Neutrophil (primary cell): Measurements from ENCODE around the gene VTN.

Experiments used
- H3K27ac ChIP-seq: fragments of 200-600 bp; sonication (generic); 2 replicates; pipeline ENCODE4 v1.5.1; 2016; ENCODE audit warnings: mild to moderate bottlenecking, moderate library complexity
- H3K27me3 ChIP-seq: fragments of 200-600 bp; sonication (generic); 2 replicates; pipeline ENCODE4 v1.6.0; 2016; ENCODE audit warnings: mild to moderate bottlenecking
- H3K36me3 ChIP-seq: fragments of 200-600 bp; sonication (generic); 2 replicates; pipeline ENCODE4 v1.5.1; 2017
- H3K4me1 ChIP-seq, 2 experiments: fragments of 200-600 bp in 1 of 2; sonication (generic) in 1 of 2; 1 replicate in 1 of 2; 2 replicates in 1 of 2; pipeline versions ENCODE4 v1.5.1 to v1.6.1; 2013 to 2016; ENCODE audit warnings: low read depth in 1 of 2, low read length in 1 of 2, mild to moderate bottlenecking in 1 of 2, moderate library complexity in 1 of 2; ENCODE audit not compliant: control insufficient read depth in 1 of 2, insufficient read depth in 1 of 2
- H3K4me3 ChIP-seq, 2 experiments: fragments of 200-600 bp in 1 of 2; sonication (generic) in 1 of 2; 1 replicate in 1 of 2; 2 replicates in 1 of 2; pipeline ENCODE4 v1.5.1; 2013 to 2016; ENCODE audit warnings: low read depth in 1 of 2, low read length in 1 of 2, mild to moderate bottlenecking in 1 of 2, moderate library complexity in 1 of 2
- H3K9me3 ChIP-seq: fragments of 200-600 bp; sonication (generic); 2 replicates; pipeline ENCODE4 v1.5.1; 2016
- TF ChIP-seq, protein P1 (sequence below): fragments of 200-600 bp; sonication (generic); IDR thresholded peaks from 2 replicates; pipeline ENCODE4 v1.5.1; 2016; ENCODE audit warnings: antibody characterized with exemption

VTN gene

DNA sequence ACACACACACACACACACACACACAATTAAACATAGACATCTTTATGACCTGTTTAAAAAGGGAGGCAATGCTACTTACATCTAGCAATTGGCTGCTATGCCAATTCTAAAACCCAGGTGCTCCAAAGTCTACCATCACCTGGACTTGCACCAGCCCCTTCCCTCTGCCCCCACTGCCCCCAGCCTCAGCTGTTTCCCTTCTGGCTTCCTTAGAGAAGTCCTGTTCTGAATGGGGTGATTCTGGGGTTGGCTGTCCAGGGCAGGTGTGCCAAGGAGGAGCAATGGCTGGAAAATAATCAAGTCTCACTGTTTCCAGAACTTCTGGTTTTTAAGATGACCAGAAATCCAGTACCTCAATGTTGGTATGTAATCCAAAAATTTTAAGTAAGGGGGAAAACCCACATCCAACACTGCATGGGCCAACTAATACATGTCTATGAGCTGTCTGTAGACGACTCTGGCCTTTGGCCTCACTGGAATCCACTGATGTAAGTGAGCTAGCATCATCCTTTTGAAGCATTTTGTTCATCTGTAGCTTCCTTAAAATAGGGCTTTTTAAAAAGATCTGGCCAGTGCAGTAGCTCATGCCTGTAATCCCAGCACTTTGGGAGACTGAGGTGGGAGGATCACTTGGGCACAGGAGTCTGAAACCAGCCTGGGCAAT is 36.9 kb downstream of the VTN start:
- Histone ChIP-seq H3K9me3 (no peaks in the 10 kb centered on the region), H3K4me3 (peak overlapping the region in 1 of 2 experiments; percentile 88), H3K27me3 (no peaks in the 10 kb centered on the region), H3K4me1 (peaks cover 38 to 42% of the 10 kb centered on the region in 2 experiments), H3K27ac (peak overlapping the region; percentile 90), H3K36me3 (peaks cover 37% of the 10 kb centered on the region)
- TF ChIP-seq, protein P1, sequence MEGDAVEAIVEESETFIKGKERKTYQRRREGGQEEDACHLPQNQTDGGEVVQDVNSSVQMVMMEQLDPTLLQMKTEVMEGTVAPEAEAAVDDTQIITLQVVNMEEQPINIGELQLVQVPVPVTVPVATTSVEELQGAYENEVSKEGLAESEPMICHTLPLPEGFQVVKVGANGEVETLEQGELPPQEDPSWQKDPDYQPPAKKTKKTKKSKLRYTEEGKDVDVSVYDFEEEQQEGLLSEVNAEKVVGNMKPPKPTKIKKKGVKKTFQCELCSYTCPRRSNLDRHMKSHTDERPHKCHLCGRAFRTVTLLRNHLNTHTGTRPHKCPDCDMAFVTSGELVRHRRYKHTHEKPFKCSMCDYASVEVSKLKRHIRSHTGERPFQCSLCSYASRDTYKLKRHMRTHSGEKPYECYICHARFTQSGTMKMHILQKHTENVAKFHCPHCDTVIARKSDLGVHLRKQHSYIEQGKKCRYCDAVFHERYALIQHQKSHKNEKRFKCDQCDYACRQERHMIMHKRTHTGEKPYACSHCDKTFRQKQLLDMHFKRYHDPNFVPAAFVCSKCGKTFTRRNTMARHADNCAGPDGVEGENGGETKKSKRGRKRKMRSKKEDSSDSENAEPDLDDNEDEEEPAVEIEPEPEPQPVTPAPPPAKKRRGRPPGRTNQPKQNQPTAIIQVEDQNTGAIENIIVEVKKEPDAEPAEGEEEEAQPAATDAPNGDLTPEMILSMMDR, result no peak

DNA sequence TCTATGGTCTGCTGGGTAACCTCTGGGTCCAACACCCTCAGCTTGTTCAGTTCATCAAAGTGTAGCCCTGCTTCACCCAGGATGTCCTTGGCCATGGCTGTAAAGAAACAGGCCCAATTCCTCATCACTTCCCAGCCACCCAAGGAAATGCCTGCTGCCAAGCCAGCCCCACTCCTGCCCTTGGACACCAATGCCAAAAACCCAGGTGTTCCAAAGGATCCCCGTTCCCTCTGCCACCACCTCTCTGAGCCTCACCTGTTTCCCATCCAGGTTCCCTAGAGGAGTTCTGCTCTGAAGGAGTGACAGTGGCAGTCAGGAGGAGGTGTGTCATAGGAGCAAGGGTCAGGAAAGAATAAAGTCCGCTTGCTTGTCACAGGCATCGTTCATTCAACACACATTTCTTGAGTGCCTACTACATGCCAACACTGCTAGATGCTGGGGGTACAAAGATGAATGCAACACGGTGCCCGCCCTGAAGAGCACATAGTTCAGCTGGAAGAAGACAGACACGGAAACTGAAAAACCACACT is 38.2 kb downstream of the VTN start:
- peaks cover 38 to 42% of the 10 kb centered on the region in 2 experiments for H3K4me1 ChIP-seq
- H3K27ac ChIP-seq, result no peak overlapping the region
- TF ChIP-seq, protein P1, result no peak
- no peaks in the 10 kb centered on the region for H3K9me3 ChIP-seq
- no peak overlapping the region for H3K4me3 ChIP-seq
- peaks cover 48% of the 10 kb centered on the region for H3K36me3 ChIP-seq
- H3K27me3 ChIP-seq, result no peaks in the 10 kb centered on the region

DNA sequence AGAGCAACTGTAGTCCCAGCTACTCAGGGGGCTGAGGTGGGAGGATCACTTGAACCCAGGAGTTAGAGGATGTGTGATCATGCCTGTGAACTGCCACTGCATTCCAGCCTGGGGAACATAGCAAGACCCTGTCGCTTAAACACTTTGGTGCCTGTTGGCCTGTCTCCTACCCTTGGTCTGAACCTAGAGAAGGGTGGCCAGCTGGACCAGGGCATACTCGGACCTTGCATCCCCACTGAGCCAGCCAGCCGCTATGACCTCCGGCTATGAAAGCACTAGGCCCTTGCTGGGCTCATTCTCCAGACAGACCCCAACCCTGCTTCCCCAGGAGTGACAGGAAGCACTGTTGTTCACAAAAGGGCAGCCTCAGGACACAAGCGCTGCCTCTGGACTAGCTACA is 39.4 kb downstream of the VTN start:
- Histone ChIP-seq H3K4me1 (peaks cover 27 to 30% of the 10 kb centered on the region in 2 experiments), H3K27ac (no peak overlapping the region), H3K9me3 (no peaks in the 10 kb centered on the region), H3K4me3 (no peak overlapping the region), H3K27me3 (no peaks in the 10 kb centered on the region), H3K36me3 (peaks cover 48% of the 10 kb centered on the region)
- TF ChIP-seq, protein P1, result no peak

DNA sequence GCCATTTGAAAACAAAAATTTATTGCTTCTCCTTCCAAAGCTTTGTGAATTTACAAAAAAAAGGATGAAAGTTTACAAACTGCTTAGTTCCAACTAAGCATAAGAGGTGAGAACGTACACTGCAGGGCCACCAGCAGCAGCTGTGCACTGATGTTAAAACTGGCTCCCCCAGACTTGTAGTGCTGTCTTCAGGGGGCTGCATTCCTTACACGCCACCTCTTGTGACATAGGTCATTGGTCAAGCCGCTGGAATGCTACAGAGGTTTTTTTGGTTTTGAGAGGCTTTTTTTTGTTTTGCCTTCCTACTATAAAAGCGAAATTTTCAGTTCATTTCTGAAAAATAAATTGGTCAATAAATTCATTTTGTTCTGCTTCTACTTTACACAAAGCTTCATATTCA is 41.8 kb downstream of the VTN start:
- no peak overlapping the region for H3K27ac ChIP-seq
- H3K4me3 ChIP-seq, result no peak overlapping the region
- peaks cover 8 to 14% of the 10 kb centered on the region in 2 experiments for H3K4me1 ChIP-seq
- H3K9me3 ChIP-seq, result no peaks in the 10 kb centered on the region
- TF ChIP-seq, protein P1, result no peak
- H3K36me3 ChIP-seq, result peaks cover 48% of the 10 kb centered on the region
- H3K27me3 ChIP-seq, result no peaks in the 10 kb centered on the region

DNA sequence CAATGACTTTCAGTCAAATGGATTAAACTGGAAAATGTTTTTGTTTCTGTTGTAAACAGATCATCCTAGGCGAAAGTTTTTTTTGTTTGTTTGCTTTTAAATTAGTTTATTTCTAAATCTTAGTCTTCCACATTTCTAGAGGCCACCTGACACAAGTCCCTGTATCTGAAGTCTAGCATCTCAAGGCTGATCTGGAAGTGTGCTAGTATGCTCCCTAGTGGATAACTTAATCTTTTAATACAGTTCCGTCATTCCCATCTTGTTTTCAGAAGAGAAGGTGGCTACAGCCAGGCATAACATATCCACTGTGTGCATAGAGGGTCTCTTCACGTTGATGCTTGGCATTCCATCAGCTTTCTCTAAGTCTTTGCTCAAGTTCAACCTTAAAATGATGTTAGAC is 42.4 kb downstream of the VTN start:
- Histone ChIP-seq H3K36me3 (peaks cover 48% of the 10 kb centered on the region), H3K27me3 (no peaks in the 10 kb centered on the region), H3K4me3 (no peak overlapping the region), H3K9me3 (no peaks in the 10 kb centered on the region), H3K27ac (no peak overlapping the region), H3K4me1 (peaks cover 2 to 8% of the 10 kb centered on the region in 2 experiments)
- TF ChIP-seq, protein P1, result no peak
